SK-N-DZ (cell line): ENCODE results near the gene TUBA1B.

Experiments
- DNase-seq: peaks from one replicate; pipeline ENCODE4 v3.0.0-alpha.2; 2015; ENCODE audit warnings: low spot score
- small RNA-seq, 2 experiments: library from RNA; depleted of rRNA; stranded (forward); fragments of <200 nt; gene quantifications; one replicate each; pipeline ENCODE3, GENCODE V24; 2014

TUBA1B gene

GRCh38 chr12:49091056-49091835 is 39.9 kb downstream of the TUBA1B start:
- DNase-seq, result no peak

- DNase-seq, result no peak
These were observed 41.1 kb downstream of the TUBA1B start for GRCh38 chr12:49089821-49090773.

- DNase-seq, result no peak
These were observed 42.3 kb downstream of the TUBA1B start for GRCh38 chr12:49088932-49089330.

GRCh38 chr12:49088150-49088931 is 42.9 kb downstream of the TUBA1B start:
- DNase-seq, result peak; percentile 91

- DNase-seq, result no peak
These were observed 45.1 kb downstream of the TUBA1B start for GRCh38 chr12:49086116-49086515.

GRCh38 chr12:49084438-49084837 is 46.8 kb downstream of the TUBA1B start:
- DNase-seq, result no peak

- DNase-seq, result no peak
These were observed 51.4 kb downstream of the TUBA1B start for GRCh38 chr12:49079793-49080192.

Small RNAs within 50 kb of the gene (small RNA-seq; reads per million reads assigned to genes)
- 0 reads per million in 2 experiments for gene RF00019
